ENCODE results near the gene CFAP57.

Gene CFAP57

GRCh38 chr1:43296207-43296606, 124.1 kb downstream of the CFAP57 start:
- no peak for DNase-seq (ENCODE audit: low read depth in 1 of 2, low spot score in 1 of 2)

GRCh38 chr1:43298055-43298454, 125.9 kb downstream of the CFAP57 start:
- DNase-seq (ENCODE audit: low read depth in 1 of 2, low spot score in 1 of 2), result no peak

DNA sequence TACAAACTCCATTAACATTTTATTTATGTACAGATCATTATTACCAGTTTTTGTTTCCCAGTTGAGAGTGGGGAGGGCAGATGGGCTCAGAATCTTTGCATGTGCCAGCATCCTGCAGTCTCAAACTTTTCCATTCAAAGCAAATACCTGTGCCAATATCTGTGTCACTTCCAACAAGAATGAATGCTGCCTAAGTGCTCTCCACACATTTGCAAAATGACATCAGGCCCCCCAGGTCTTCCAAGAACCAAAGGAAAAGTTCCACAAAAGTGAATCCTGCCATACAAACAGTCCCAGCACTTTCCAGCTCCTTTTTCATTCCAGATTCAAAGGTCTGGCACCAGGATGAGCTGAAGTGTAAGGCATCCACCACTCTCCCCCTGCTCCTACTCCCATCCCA, 127.0 kb downstream of the CFAP57 start:
- DNase-seq (ENCODE audit: low read depth in 1 of 2, low spot score in 1 of 2), result no peak

- no peak for DNase-seq (ENCODE audit: low read depth in 1 of 2, low spot score in 1 of 2)
These were observed 128.4 kb downstream of the CFAP57 start, which contains the start of gene TIE1 for GRCh38 chr1:43300378-43301094. TIE1 (plus strand) TSS chr1:43300982; CDS start chr1:43301072, 90 bp downstream.

GRCh38 chr1:43302201-43302600, 130.1 kb downstream of the CFAP57 start:
- no peak for DNase-seq (ENCODE audit: low read depth in 1 of 2, low spot score in 1 of 2)

GRCh38 chr1:43302721-43303470, 130.8 kb downstream of the CFAP57 start:
- no peak for DNase-seq (ENCODE audit: low read depth in 1 of 2, low spot score in 1 of 2)

- DNase-seq (ENCODE audit: low read depth in 1 of 2, low spot score in 1 of 2), result no peak
These were observed 131.6 kb downstream of the CFAP57 start for GRCh38 chr1:43303471-43304313.
